ENCODE data around the gene GZMM. TPM values are rescaled to one million over a fixed set of nuclear protein-coding genes. Genes with fewer than 3 reads are reported as not detected.

Gene GZMM
- total and polyA plus RNA-seq, 4 donors, result 0.74 to 3.0 (median 2.5) TPM

DNA sequence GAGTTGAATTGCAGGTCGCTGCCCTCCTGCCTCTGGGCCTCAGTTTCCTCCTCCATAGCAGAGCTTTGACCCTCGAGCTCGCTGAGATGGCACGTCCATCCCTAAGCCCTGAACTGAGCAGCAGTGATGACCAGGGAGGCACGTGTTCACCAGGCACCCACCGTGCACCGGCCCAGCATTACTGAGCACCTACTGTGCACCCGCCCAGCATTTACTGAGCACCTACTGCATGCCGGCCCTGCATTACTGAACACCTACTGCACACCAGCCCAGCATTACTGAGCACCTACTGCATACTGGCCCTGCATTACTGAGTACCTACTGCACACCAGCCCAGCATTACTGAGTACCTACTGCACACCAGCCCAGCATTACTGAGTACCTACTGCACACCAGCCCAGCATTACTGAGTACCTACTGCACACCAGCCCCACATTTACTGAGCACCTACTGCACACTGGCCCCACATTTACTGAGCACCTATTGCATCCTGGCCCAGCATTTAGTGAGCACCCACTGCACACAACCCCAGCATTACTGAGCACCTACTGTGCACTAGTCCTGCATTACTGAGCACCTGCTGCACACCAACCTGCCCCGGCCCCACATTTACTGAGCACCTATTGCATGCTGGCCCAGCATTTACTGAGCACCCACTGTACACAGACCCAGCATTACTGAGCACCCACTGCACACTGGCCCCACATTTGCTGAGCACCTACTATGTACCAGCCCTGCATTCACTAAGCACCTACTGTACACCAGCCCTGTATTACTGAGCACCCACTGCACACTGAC is 30.3 kb upstream of the GZMM start:
- peaks cover 0 to 20% (median 4%) of the 10 kb centered on the region in 5 donors for H3K4me1 ChIP-seq (ENCODE audit: control insufficient read depth in 5 of 5, insufficient read depth in 5 of 5, low read length in 5 of 5)
- no peak overlapping the region for H3K9ac ChIP-seq (ENCODE audit: insufficient read depth in 1 of 2, low read length in 2 of 2)
- no peak for ATAC-seq (ENCODE audit: insufficient read depth, low FRiP score)
- H3K27ac ChIP-seq (ENCODE audit: low read depth in 1 of 2, low read length in 1 of 2), result no peak overlapping the region
- no peak for DNase-seq
- H3K9me3 ChIP-seq (ENCODE audit: control insufficient read depth in 4 of 4, insufficient read depth in 3 of 4, low read length in 3 of 4), result no peaks in the 10 kb centered on the region
- 88 to 91% methylated on average over 10 of the region's 10 CpGs for WGBS, 2 donors
- no peaks in the 10 kb centered on the region for H3K27me3 ChIP-seq (ENCODE audit: control insufficient read depth in 3 of 3, insufficient read depth in 3 of 3, low read length in 2 of 3)
- H3K36me3 ChIP-seq (ENCODE audit: control insufficient read depth in 4 of 4, insufficient read depth in 4 of 4, low read length in 4 of 4), result peaks cover 0 to 7% (median 5%) of the 10 kb centered on the region in 4 donors
- no peak overlapping the region for H3K4me3 ChIP-seq
- TF ChIP-seq, protein P1, sequence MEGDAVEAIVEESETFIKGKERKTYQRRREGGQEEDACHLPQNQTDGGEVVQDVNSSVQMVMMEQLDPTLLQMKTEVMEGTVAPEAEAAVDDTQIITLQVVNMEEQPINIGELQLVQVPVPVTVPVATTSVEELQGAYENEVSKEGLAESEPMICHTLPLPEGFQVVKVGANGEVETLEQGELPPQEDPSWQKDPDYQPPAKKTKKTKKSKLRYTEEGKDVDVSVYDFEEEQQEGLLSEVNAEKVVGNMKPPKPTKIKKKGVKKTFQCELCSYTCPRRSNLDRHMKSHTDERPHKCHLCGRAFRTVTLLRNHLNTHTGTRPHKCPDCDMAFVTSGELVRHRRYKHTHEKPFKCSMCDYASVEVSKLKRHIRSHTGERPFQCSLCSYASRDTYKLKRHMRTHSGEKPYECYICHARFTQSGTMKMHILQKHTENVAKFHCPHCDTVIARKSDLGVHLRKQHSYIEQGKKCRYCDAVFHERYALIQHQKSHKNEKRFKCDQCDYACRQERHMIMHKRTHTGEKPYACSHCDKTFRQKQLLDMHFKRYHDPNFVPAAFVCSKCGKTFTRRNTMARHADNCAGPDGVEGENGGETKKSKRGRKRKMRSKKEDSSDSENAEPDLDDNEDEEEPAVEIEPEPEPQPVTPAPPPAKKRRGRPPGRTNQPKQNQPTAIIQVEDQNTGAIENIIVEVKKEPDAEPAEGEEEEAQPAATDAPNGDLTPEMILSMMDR (IDR thresholded peaks at IDR 0.05; ENCODE audit: control extremely low read depth, extremely low read depth), result no peak

DNA sequence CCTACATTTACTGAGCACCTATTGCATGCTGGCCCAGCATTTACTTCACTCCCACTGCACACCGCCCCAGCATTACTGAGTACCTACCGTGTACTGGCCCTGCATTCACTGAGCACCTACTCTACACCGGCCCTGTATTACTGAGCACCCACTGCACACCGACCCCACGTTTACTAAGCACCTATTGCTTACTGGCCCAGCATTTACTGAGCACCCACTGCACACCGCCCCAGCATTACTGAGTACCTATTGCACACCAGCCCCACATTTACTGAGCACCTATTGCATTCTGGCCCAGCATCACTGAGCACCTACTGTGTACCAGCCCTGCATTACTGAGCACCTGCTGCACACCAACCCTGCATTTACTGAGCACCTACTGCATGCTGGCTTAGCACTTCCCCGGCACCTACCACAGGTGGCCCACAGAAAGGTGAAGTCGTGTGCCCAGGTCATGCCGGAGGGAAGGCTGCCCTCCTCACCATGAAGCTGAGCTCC is 29.6 kb upstream of the GZMM start:
- H3K27me3 ChIP-seq (ENCODE audit: control insufficient read depth in 3 of 3, insufficient read depth in 3 of 3, low read length in 2 of 3), result no peaks in the 10 kb centered on the region
- TF ChIP-seq, protein P1 (IDR thresholded peaks at IDR 0.05; ENCODE audit: control extremely low read depth, extremely low read depth), result no peak
- H3K9ac ChIP-seq (ENCODE audit: insufficient read depth in 1 of 2, low read length in 2 of 2), result no peak overlapping the region
- DNase-seq, result no peak
- H3K4me1 ChIP-seq (ENCODE audit: control insufficient read depth in 5 of 5, insufficient read depth in 5 of 5, low read length in 5 of 5), result peaks cover 0 to 18% (median 4%) of the 10 kb centered on the region in 5 donors
- 97 to 99% methylated on average over 9 of the region's 9 CpGs for WGBS, 2 donors
- H3K27ac ChIP-seq (ENCODE audit: low read depth in 1 of 2, low read length in 1 of 2), result no peak overlapping the region
- H3K36me3 ChIP-seq (ENCODE audit: control insufficient read depth in 4 of 4, insufficient read depth in 4 of 4, low read length in 4 of 4), result peaks cover 0 to 7% (median 2%) of the 10 kb centered on the region in 4 donors
- ATAC-seq (ENCODE audit: insufficient read depth, low FRiP score), result no peak
- H3K4me3 ChIP-seq, result no peak overlapping the region
- H3K9me3 ChIP-seq (ENCODE audit: control insufficient read depth in 4 of 4, insufficient read depth in 3 of 4, low read length in 3 of 4), result no peaks in the 10 kb centered on the region

DNA sequence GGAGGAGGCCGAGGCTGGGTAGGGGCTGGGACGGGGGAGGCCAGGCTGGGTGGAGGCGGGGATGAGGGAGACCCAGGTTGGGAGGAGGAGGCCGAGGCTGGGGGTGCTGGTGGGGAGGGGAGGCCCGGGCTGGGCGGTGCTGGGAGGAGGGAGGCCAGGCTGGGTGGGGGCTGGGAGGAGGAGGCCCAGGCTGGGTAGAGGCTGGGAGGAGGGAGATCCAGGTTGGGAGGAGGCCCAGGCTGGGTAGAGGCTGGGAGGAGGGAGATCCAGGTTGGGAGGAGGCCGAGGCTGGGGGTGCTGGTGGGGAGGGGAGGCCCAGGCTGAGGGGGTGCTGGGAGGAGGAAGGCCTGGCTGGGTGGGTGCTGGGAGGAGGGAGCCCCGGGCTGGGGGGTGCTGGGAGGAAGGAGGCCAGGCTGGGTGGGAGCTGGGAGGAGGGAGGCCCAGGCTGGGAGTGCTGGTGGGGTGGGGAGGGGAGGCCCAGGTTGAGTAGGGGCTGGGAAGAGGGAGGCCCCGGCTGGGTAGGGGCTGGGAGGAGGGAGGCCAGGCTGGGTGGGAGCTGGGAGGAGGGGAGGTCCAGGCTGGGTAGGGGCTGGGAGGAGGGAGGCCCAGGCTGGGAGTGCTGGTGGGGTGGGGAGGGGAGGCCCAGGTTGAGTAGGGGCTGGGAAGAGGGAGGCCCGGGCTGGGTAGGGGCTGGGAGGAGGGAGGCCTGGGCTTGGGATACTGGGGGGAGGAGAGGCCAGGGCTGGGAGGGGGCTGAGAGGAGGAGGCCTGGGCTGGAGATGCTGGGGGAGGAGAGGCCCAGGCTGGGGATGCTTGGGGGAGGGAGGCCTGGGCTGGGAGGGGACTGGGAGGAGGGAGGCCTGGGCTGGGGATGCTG is 25.9 kb upstream of the GZMM start:
- no peak for ATAC-seq (ENCODE audit: insufficient read depth, low FRiP score)
- 57 to 69% methylated on average over 8 to 10 of the region's 10 CpGs for WGBS, 2 donors

More for the DNA sequence above, 25.9 kb upstream of the GZMM start:
- peaks cover 0 to 8% (median 4%) of the 10 kb centered on the region in 5 donors for H3K4me1 ChIP-seq (ENCODE audit: control insufficient read depth in 5 of 5, insufficient read depth in 5 of 5, low read length in 5 of 5)
- H3K9ac ChIP-seq (ENCODE audit: insufficient read depth in 1 of 2, low read length in 2 of 2), result no peak overlapping the region
- H3K27ac ChIP-seq (ENCODE audit: low read depth in 1 of 2, low read length in 1 of 2), result no peak overlapping the region
- TF ChIP-seq, protein P1 (IDR thresholded peaks at IDR 0.05; ENCODE audit: control extremely low read depth, extremely low read depth), result no peak
- no peak overlapping the region for H3K4me3 ChIP-seq
- H3K27me3 ChIP-seq (ENCODE audit: control insufficient read depth in 3 of 3, insufficient read depth in 3 of 3, low read length in 2 of 3), result no peaks in the 10 kb centered on the region
- H3K36me3 ChIP-seq (ENCODE audit: control insufficient read depth in 4 of 4, insufficient read depth in 4 of 4, low read length in 4 of 4), result peaks cover 0 to 9% (median 4%) of the 10 kb centered on the region in 4 donors
- peak; percentile 87 to 93 (median 93) for DNase-seq
- H3K9me3 ChIP-seq (ENCODE audit: control insufficient read depth in 4 of 4, insufficient read depth in 3 of 4, low read length in 3 of 4), result no peaks in the 10 kb centered on the region

All from lung (tissue), 12 donors.